ENCODE data around the gene LRRC25. TPM values are rescaled to one million over a fixed set of nuclear protein-coding genes. Genes with fewer than 3 reads are reported as not detected.

Gene LRRC25
- total RNA-seq, 1 experiment from 2014 or later = 0.12 TPM

GRCh38 chr19:18345296-18345695 is 52.1 kb downstream of the LRRC25 start:
- H4K20me1 ChIP-seq (ENCODE audit: insufficient read depth) = no peaks in the 10 kb centered on the region
- no peaks in the 10 kb centered on the region for H3K27me3 ChIP-seq (ENCODE audit: insufficient read depth, low read length)
- H3K79me2 ChIP-seq (ENCODE audit: insufficient read depth, low read length) = no peaks in the 10 kb centered on the region
- ChIA-PET CTCF (no interaction called here), RAD21 (ENCODE audit: low non-redundant PET in 1 of 2, low total read pairs in 2 of 2, uncharacterized antibody in 2 of 2, unreplicated experiment in 2 of 2) (no interaction called here), POLR2A (interaction anchor here (1.2 to 1.6 kb wide), 3 partner anchors 9 to 69 kb away, joined by 3 read pairs; partner anchors contain the start of gene GDF15)
- H3K9ac ChIP-seq (ENCODE audit: low read length) = peak overlapping the region; percentile 17; the same call in 1 of the 2 replicates
- H3K27ac ChIP-seq (ENCODE audit: low read depth, low read length) = no peak overlapping the region
- intact Hi-C loops (cut with micrococcal nuclease) = no loop called here
- no peaks in the 10 kb centered on the region for H3K9me3 ChIP-seq (ENCODE audit: control insufficient read depth in 1 of 2, insufficient read depth in 1 of 2, low read depth in 1 of 2, low read length in 2 of 2)
- ATAC-seq = no peak
- no peak overlapping the region for H2AFZ ChIP-seq (ENCODE audit: low read depth, low read length, poor library complexity, severe bottlenecking)
- H3K4me1 ChIP-seq (ENCODE audit: control insufficient read depth in 1 of 2, insufficient read depth in 2 of 2, low read length in 2 of 2) = peaks cover 28 to 65% of the 10 kb centered on the region in 2 experiments
- no peak overlapping the region for H3K4me3 ChIP-seq (replicated peaks in 1 of 2; ENCODE audit: low read depth in 1 of 2, low read length in 2 of 2)
- H3K4me2 ChIP-seq (ENCODE audit: low read length) = peak overlapping the region; percentile 59
- H3K36me3 ChIP-seq (ENCODE audit: control insufficient read depth in 1 of 2, insufficient read depth in 2 of 2, low read length in 2 of 2) = no peaks in the 10 kb centered on the region; a peak in 2 of 4 replicates
- TF ChIP-seq RAD21 (IDR thresholded peaks at IDR 0.05; ENCODE audit: low read depth) (no peak), SIN3A (IDR thresholded peaks at IDR 0.05; ENCODE audit: low read depth) (no peak), EGR1 (IDR thresholded peaks at IDR 0.05; ENCODE audit: low read depth) (no peak), SRF (IDR thresholded peaks at IDR 0.05; ENCODE audit: low read depth) (no peak), ZFX (IDR thresholded peaks at IDR 0.05) (no peak), MAX (IDR thresholded peaks at IDR 0.05) (no peak), SP1 (IDR thresholded peaks at IDR 0.05; ENCODE audit: low read depth) (no peak), ZBTB33 (IDR thresholded peaks at IDR 0.05; ENCODE audit: extremely low read depth, insufficient replicate concordance, low read length) (no peak), CTCF (IDR thresholded peaks at IDR 0.05 in 2 of 3, conservative IDR thresholded peaks at IDR 0.05 in 1 of 3; ENCODE audit: borderline replicate concordance in 1 of 3, insufficient read depth in 1 of 3, low read depth in 2 of 3, low read length in 2 of 3) (no peak), POLR2AphosphoS5 (IDR thresholded peaks at IDR 0.05; ENCODE audit: low read depth, low read length) (no peak), JUND (IDR thresholded peaks at IDR 0.05) (no peak), REST (IDR thresholded peaks at IDR 0.05; ENCODE audit: low read depth) (no peak), ATF3 (IDR thresholded peaks at IDR 0.05) (no peak), POLR2A (IDR thresholded peaks at IDR 0.05; ENCODE audit: borderline replicate concordance, extremely low read depth, insufficient read depth, insufficient read length) (no peak), CBX3 (IDR thresholded peaks at IDR 0.05; ENCODE audit: low read depth) (no peak), EZH2phosphoT487 (IDR thresholded peaks at IDR 0.05; ENCODE audit: borderline replicate concordance) (no peak), ZNF274 (IDR thresholded peaks at IDR 0.05; ENCODE audit: low read depth, low read length) (no peak), FOSL1 (IDR thresholded peaks at IDR 0.05; ENCODE audit: low read depth) (no peak)
- H3K9me2 ChIP-seq (ENCODE audit: insufficient read depth) = no peaks in the 10 kb centered on the region
- BruUV-seq (replicated peaks) = no TSS peak
- no peak for DNase-seq (ENCODE audit: low read depth, low spot score)
